ENCODE data around the gene LY86.
A peak's percentile ranks its signal among the peaks of the same experiment; 100 is the strongest.

LY86 gene

DNA sequence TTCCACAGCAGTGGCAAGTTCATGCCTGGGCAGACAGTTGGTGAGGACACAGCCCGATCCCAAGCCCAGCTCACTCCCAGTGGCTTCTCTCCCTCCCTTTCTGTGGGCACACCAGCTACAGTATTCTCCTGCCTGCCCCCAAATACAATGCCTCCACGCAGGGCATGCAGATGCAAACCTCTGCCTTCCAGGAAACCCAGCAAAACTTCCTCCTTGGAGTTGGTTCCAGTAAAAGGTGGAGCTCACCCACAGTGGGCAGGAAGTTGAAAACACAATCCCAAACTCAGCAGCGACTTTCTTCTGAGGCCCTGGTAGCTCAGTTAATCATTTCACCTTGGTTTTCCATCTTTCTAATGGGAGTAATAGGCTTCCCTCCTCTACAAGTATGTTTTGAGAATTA, 93.7 kb downstream of the LY86 start:
- no peak for DNase-seq (ENCODE audit: low read depth in 2 of 2)

DNA sequence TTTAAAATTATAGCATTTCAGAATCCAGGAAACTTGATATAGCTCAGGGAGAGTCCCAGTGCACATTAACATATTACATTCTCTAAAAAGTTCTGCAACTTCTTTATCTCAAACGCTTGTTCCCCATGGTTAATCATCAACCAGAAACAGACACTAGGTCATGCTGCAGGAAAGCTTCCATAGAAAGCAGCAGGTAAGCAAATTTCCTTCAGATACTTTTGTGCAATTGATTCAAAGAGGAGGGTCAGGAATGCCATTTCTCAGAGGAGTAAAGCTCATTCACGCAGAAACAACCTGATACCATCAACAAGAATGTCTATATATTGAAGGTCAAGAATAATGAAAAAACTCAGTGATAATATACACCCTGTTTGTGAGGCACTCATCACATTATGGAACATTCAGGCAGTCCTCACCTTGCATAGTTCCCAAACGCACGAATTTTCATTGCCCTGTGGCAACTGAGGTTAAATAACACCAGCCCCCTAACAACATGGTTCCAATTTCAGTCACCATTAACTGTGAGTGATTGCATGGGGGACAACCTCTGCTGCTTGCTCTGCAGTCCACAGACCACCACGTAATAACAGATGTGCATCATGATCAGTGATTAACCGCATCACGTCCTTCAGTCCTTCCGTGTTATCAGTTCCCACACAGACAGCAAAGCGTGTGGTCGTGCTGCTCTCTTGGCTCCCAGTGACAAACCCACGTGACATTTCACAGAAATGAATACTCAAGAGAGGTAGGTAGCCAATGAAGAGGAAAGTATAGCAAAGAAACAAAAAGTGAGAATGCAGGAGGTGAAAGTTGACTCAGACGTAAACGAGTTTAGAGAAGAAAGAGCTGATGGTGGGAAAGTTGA, 95.7 kb downstream of the LY86 start:
- peak in 1 of 2 experiments; percentile 15 for DNase-seq (ENCODE audit: low read depth in 2 of 2)

DNA sequence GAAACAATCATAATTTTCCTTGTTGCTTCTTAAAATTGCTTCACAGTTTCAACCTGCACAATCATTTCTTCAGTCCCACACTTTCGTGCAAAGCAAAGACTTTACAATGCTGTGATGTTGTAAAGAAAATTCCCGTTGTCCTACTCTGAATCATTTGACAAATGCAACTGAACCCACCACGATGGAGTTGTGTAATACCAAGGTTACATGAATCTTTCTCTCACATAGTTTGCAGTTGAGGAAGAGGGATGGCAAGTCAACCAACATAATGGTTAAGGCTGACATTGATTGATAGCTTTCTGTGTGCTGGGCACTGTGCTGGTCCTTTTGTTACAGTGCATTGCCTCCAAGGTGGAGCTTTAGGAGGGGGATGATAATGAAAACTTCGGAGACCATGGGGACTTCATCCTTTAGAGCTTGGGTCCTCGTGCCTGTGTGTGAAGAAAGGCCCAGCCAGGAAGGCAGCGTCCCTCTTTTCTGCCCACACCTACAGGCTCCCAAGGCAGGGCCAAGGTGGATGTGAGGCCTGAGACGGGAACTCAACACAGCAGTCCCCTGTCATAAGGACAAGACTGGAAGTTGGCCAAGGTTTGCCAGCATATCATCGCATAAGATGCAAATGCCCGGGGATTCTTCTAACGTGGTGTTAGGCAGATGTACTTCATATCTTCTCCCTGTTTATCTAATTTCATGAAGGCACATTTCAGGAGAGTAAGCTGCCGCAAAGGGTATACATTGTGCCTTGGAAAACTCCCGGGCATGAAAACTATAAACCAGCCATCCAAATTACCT, 96.9 kb downstream of the LY86 start:
- DNase-seq (ENCODE audit: low read depth in 2 of 2), result no peak

- DNase-seq (ENCODE audit: low read depth in 2 of 2), result no peak
Measured at GRCh38 chr6:6686176-6686575, 97.7 kb downstream of the LY86 start.

GRCh38 chr6:6686748-6687601, 98.5 kb downstream of the LY86 start:
- peak in 1 of 2 experiments; percentile 8 for DNase-seq (ENCODE audit: low read depth in 2 of 2)

DNA sequence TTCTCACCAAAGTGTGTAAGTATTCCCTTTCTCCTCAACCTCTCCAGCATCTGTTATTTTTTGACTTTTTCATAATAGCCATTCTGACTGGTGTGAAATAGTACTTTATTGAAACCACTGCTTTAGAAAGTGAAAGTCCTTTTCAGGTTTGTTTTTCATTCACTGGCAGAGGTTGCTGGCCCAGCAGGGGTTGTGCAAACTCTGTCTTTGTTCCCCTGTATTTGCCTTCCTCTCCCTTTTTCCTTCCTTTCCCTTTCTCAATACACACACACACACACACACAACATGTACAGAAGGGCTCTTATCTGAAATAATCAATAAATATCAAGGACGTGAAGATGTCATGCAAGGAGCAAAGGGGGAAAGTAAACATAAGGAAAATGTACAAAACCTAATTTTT, 99.8 kb downstream of the LY86 start:
- no peak for DNase-seq (ENCODE audit: low read depth in 2 of 2)

DNA sequence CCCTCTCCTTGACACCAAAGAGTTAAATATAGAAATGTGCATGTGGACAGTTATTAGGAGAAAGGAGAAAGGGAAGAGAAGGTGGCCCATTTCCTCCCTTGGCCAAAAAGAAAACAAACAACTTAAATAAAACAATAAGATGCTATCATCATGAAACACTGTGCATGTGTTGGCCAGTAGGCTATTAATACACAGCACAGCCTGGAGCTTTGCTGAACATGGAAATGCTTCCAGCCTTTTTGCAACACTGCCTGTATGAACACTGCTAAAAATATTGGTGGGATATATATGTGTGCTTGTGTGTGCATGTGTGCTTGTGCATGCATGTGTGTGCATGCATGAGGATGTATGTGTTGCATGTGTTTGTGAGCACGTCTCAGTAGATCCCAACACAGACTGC, 100.4 kb downstream of the LY86 start:
- DNase-seq (ENCODE audit: low read depth in 2 of 2), result no peak

DNA sequence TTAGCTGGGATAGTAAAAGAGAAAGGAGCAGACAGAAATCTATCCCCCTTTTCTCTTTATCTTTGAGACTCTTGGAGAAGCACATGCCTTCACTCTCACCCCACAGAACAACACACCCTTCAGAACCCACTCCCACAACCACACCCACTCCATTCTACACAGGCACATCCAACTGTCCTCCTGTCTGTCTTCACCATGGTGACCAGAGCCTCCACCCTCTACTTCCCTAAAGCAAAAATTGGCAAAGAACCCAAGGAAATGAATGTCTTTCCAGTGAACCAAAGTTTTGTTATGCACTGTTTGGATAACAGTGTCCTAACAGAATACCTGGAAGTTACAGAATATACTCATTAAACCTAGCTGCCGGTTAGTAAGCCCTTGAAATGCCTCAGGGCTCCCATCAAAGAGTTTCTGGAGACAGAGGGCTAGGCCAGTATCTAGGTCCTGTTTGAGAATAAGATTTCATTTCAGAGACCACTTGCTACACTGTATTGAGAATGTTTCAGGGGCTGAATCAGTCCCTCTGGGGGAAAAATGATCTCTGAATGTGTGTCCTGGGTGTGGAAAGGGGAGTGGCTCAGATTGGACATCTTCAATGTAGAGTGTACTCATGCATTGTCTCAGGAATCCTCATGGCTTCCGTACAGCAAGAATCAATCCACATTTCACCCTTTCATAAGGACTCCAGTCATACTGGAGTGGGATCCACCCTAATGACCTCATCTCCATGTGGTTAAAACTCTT, 101.1 kb downstream of the LY86 start:
- no peak for DNase-seq (ENCODE audit: low read depth in 2 of 2)

DNA sequence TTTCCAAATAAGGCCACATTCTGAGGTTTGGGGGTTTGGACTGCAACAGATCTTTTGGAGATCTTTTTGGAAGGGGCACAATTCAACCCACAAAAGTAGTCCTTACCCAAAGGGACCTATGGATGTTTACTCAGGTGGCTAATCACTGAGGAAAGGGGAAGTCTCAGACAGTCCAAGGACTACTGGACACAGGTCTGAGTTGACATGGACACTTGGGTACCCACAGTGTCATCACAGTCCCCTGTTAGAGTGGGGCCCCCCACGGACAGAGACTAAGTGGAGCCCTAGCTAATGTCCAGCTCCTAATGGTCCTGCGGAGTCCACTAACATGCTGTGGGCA, 101.6 kb downstream of the LY86 start:
- DNase-seq (ENCODE audit: low read depth in 2 of 2), result no peak

- DNase-seq (ENCODE audit: low read depth in 2 of 2), result no peak
Measured at GRCh38 chr6:6694368-6694780, 105.9 kb downstream of the LY86 start.

DNA sequence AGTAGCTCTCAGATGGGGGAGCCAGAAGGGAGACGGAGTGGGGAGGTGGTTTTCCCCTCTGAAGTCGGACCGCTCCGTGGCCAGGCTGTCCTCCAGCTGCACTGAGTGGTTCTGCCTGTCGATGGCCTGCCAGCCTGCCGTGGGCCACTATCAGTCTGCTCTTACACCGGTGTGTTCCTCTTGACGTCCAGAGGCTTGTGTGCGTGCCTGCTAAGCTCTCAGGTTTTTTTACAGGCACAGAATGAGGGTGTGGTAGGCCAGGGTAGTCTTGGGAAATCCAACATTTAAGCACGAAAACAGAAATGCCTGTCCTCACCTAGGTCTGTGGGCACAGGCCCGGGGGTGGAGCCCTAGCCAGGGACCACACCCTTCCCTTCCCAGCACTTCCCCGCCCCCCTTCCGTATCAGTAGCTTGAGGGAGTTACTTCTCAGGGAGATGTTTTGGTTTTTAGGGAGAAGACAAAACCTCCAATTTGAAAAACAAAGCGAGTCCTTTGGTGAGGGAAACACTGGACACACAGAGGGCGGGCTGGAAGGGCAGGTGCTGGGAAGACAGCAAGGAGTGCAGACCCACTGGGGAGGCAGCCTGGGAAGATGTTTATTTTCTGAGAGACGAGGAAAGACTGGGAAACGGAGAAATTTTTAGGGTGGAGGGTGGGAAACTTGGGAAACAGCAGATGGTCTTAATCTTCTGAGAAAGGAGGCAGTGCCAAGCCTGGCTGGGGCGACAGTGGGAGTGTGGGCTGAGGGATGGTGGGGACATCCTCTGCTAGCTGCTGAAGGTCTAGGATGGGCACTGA, 106.5 kb downstream of the LY86 start:
- no peak for DNase-seq (ENCODE audit: low read depth in 2 of 2)

- no peak for DNase-seq (ENCODE audit: low read depth in 2 of 2)
Measured at GRCh38 chr6:6695625-6696276, 107.2 kb downstream of the LY86 start.

DNA sequence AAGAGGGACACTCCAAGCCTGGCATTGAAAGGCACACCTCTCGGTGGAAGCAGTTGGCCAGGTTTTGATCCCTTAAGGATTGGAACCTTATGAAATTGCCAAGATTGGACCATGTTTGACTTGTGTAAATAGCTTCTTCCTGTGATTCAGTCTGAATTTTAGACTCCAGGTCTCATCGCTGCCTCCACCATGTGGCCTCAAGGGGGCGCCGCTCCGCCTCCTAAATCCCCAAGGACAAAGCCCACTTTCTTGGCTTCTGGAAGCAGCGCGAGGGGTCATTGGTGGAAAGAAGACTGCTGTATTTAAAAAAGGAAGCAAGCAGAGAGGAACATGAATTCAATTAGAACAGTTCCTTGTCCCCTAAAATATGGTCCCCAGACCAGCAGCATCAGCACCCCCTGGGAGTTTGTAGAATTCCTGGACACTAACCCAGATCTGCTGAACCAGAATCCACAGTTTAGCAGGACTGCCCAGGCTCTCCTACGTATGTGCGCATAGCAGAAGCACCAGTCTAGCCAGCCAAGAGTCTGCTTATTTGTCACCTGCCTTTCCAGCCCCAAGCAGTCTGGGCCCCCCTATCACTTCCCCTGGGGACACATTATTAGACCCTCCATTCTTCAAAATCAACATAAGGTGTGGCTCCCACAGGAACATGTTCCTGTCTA, 108.5 kb downstream of the LY86 start:
- no peak for DNase-seq (ENCODE audit: low read depth in 2 of 2)

GRCh38 chr6:6697620-6698019, 109.1 kb downstream of the LY86 start:
- no peak for DNase-seq (ENCODE audit: low read depth in 2 of 2)

- no peak for DNase-seq (ENCODE audit: low read depth in 2 of 2)
Measured at GRCh38 chr6:6699741-6700367, 111.3 kb downstream of the LY86 start.

GRCh38 chr6:6700407-6701270, 112.1 kb downstream of the LY86 start:
- DNase-seq (ENCODE audit: low read depth in 2 of 2), result no peak

GRCh38 chr6:6701864-6702263, 113.3 kb downstream of the LY86 start:
- DNase-seq (ENCODE audit: low read depth in 2 of 2), result no peak

GRCh38 chr6:6703699-6704098, 115.2 kb downstream of the LY86 start:
- no peak for DNase-seq (ENCODE audit: low read depth in 2 of 2)

Measured in stimulated activated CD4-positive, alpha-beta T cell treated with anti-CD3 and anti-CD28 coated beads, Interleukin-12 subunit alpha, Interleukin-12 subunit beta, amount 100 ng/mL, for 24 hours (primary cell).